A673 (cell line): ENCODE data around the gene MYADM. TPM values are rescaled to one million over a fixed set of nuclear protein-coding genes. Genes with fewer than 3 reads are reported as not detected.

Experiments
- BruUV-seq: library from RNA; stranded (reverse); fragments of 400-500 nt; replicated peaks from 2 replicates; lab custom pipeline; 2021; lab: Mats Ljungman, UMichigan
- CTCF ChIA-PET: fragments of 300-600 bp; sonication (Branson Sonifier 250); formaldehyde crosslinking; loops from one replicate; lab custom pipeline; 2022; ENCODE audit warnings: antibody characterized with exemption; lab: Charles Lee
- POLR2A ChIA-PET: fragments of 300-600 bp; sonication (Branson Sonifier 250); formaldehyde crosslinking; loops from one replicate; lab custom pipeline; 2022; ENCODE audit warnings: antibody characterized with exemption; ENCODE audit not compliant: low non-redundant PET; lab: Charles Lee
- DNase-seq: peaks from one replicate; pipeline ENCODE4 v3.0.0-alpha.2; 2015; ENCODE audit warnings: low spot score
- H3K27ac ChIP-seq: fragments of 200-600 bp; sonication (generic); 2 replicates; pipeline ENCODE4 v1.5.1; 2016; ENCODE audit warnings: mixed run types, low read depth, mild to moderate bottlenecking, mixed read lengths, antibody characterized with exemption, low read length; ENCODE audit not compliant: poor library complexity, severe bottlenecking
- H3K27me3 ChIP-seq: fragments of 200-600 bp; sonication (generic); replicated peaks from 2 replicates; pipeline ENCODE4 v1.6.1; 2017; ENCODE audit warnings: mixed run types, low read depth, mild to moderate bottlenecking, mixed read lengths, antibody characterized with exemption, low read length; ENCODE audit not compliant: insufficient read depth, poor library complexity
- H3K36me3 ChIP-seq: fragments of 200-600 bp; sonication (generic); 2 replicates; pipeline ENCODE4 v1.6.1; 2016; ENCODE audit warnings: mixed run types, mild to moderate bottlenecking, mixed read lengths, antibody characterized with exemption, low read length; ENCODE audit not compliant: insufficient read depth, poor library complexity, severe bottlenecking
- H3K4me1 ChIP-seq: fragments of 200-600 bp; sonication (generic); 2 replicates; pipeline ENCODE4 v1.6.1; 2017; ENCODE audit warnings: mixed run types, mild to moderate bottlenecking, mixed read lengths, antibody characterized with exemption, low read length; ENCODE audit not compliant: insufficient read depth, poor library complexity, severe bottlenecking
- H3K4me3 ChIP-seq: fragments of 200-600 bp; sonication (generic); 2 replicates; pipeline ENCODE4 v1.5.1; 2016; ENCODE audit warnings: low read depth, mixed run types, mild to moderate bottlenecking, mixed read lengths, low read length; ENCODE audit not compliant: poor library complexity, severe bottlenecking
- H3K9me3 ChIP-seq: fragments of 200-600 bp; sonication (generic); 2 replicates; pipeline ENCODE4 v1.6.1; 2016; ENCODE audit warnings: mixed run types, low read depth, mild to moderate bottlenecking, mixed read lengths, antibody characterized with exemption, low read length; ENCODE audit not compliant: poor library complexity, severe bottlenecking
- CTCF ChIP-seq: fragments of 300-800, 200-600 bp; sonication (generic); conservative IDR thresholded peaks from 2 replicates; pipeline ENCODE4 v1.5.1; 2017; ENCODE audit warnings: low read depth, mild to moderate bottlenecking, antibody characterized with exemption, low read length, moderate library complexity, mixed read lengths
- EZH2 ChIP-seq: fragments of 200-600 bp; sonication (generic); IDR thresholded peaks from 2 replicates; pipeline ENCODE4 v1.6.1; 2017; ENCODE audit warnings: borderline replicate concordance, low read depth, mild to moderate bottlenecking, mixed read lengths, antibody characterized with exemption, low read length; ENCODE audit not compliant: poor library complexity, severe bottlenecking
- intact Hi-C: fragments of 100-400 bp; cut with micrococcal nuclease; formaldehyde crosslinking; loops from one replicate; pipeline ENCODE4 v1.10.0; 2022; ENCODE audit not compliant: unreplicated experiment
- total RNA-seq: library from RNA; stranded (reverse); gene quantifications from 2 replicates; pipeline ENCODE4 v1.2.3, GENCODE V29; 2021

Gene MYADM
- total RNA-seq, 1 experiment from 2014 or later: 53.2 TPM

GRCh38 chr19:53898166-53898565 is 30.5 kb downstream of the MYADM start:
- no peak for TF ChIP-seq EZH2
- TF ChIP-seq CTCF: no peak
- H3K27me3 ChIP-seq: peaks cover 7% of the 10 kb centered on the region
- peaks cover 8% of the 10 kb centered on the region for H3K4me1 ChIP-seq
- H3K27ac ChIP-seq: no peak overlapping the region
- POLR2A ChIA-PET: no interaction called here
- CTCF ChIA-PET: interaction anchor here (0.5 kb wide), 1 partner anchor 127 kb away, joined by 5 read pairs; no protein-coding TSS in a partner anchor
- no peak overlapping the region for H3K4me3 ChIP-seq
- BruUV-seq: no TSS peak
- H3K36me3 ChIP-seq: no peaks in the 10 kb centered on the region
- no peak for DNase-seq
- intact Hi-C loops: no loop called here
- no peaks in the 10 kb centered on the region for H3K9me3 ChIP-seq

- peaks cover 8% of the 10 kb centered on the region for H3K4me1 ChIP-seq
- H3K27me3 ChIP-seq: peaks cover 7% of the 10 kb centered on the region
- intact Hi-C loops: no loop called here
- BruUV-seq: no TSS peak
- ChIA-PET POLR2A (no interaction called here), CTCF (no interaction called here)
- no peaks in the 10 kb centered on the region for H3K9me3 ChIP-seq
- peak; percentile 78 for DNase-seq
- no peaks in the 10 kb centered on the region for H3K36me3 ChIP-seq
- H3K27ac ChIP-seq: no peak overlapping the region
- no peak overlapping the region for H3K4me3 ChIP-seq
- TF ChIP-seq CTCF (no peak), EZH2 (no peak)
Measured at GRCh38 chr19:53898636-53899341, 31.1 kb downstream of the MYADM start.

- ChIA-PET CTCF (no interaction called here), POLR2A (no interaction called here)
- no peaks in the 10 kb centered on the region for H3K36me3 ChIP-seq
- H3K4me1 ChIP-seq: peaks cover 8% of the 10 kb centered on the region
- intact Hi-C loops: no loop called here
- no TSS peak for BruUV-seq
- H3K27me3 ChIP-seq: peaks cover 13% of the 10 kb centered on the region
- no peak for DNase-seq
- no peak overlapping the region for H3K27ac ChIP-seq
- H3K9me3 ChIP-seq: no peaks in the 10 kb centered on the region
- TF ChIP-seq EZH2 (no peak), CTCF (no peak)
- no peak overlapping the region for H3K4me3 ChIP-seq
Measured at GRCh38 chr19:53900191-53900860, 32.6 kb downstream of the MYADM start.
